OCI-LY3 (cell line): ENCODE results near the gene EIF1.

Experiments used
- H2AFZ ChIP-seq: fragments of 200-600, 300-600 bp; shearing (Covaris generic); 2 replicates; pipeline ENCODE4 v1.6.0; 2014; ENCODE audit warnings: antibody characterized with exemption, low read depth, low read length
- H3K27ac ChIP-seq: fragments of 200-600, 300-600 bp; sonication (generic); 2 replicates; pipeline ENCODE4 v1.5.1; 2014; ENCODE audit warnings: mild to moderate bottlenecking, low read length, moderate library complexity, mixed read lengths
- H3K27me3 ChIP-seq: fragments of 200-600, 300-600 bp; sonication (generic); 2 replicates; pipeline ENCODE4 v1.6.1; 2014; ENCODE audit warnings: low read depth, low read length, mixed read lengths
- H3K36me3 ChIP-seq: fragments of 200-600, 300-600 bp; sonication (generic); replicated peaks from 2 replicates; pipeline ENCODE3; 2014; ENCODE audit warnings: low read depth, low read length, mixed read lengths
- H3K4me1 ChIP-seq: fragments of 300-600, 200-600 bp; sonication (generic); 2 replicates; pipeline ENCODE4 v1.6.1; 2014; ENCODE audit warnings: low read length, mixed read lengths
- H3K4me2 ChIP-seq: fragments of 200-600, 300-600 bp; sonication (generic); 2 replicates; pipeline ENCODE4 v1.6.1; 2014; ENCODE audit warnings: low read length, mixed read lengths
- H3K4me3 ChIP-seq: fragments of 300-600, 200-600 bp; sonication (generic); 2 replicates; pipeline ENCODE4 v1.5.1; 2014; ENCODE audit warnings: antibody characterized with exemption, mild to moderate bottlenecking, low read length, moderate library complexity
- H3K79me2 ChIP-seq: fragments of 300-600, 200-600 bp; shearing (Covaris generic); 2 replicates; pipeline ENCODE4 v1.6.1; 2014; ENCODE audit warnings: mild to moderate bottlenecking, low read length, mixed read lengths
- H3K9ac ChIP-seq: fragments of 300-600, 200-600 bp; shearing (Covaris generic); 2 replicates; pipeline ENCODE4 v1.6.0; 2014; ENCODE audit warnings: mild to moderate bottlenecking, low read length, moderate library complexity
- H3K9me3 ChIP-seq: fragments of 200-600, 300-600 bp; shearing (Covaris generic); 2 replicates; pipeline ENCODE4 v1.6.1; 2014; ENCODE audit warnings: low read length, mixed read lengths; ENCODE audit not compliant: insufficient read depth
- H4K20me1 ChIP-seq: fragments of 200-600, 300-600 bp; sonication (generic); 2 replicates; pipeline ENCODE4 v1.6.1; 2016; ENCODE audit warnings: low read length, mixed read lengths; ENCODE audit not compliant: insufficient read depth
- CTCF ChIP-seq: fragments of 200-600, 300-600 bp; sonication (generic); IDR thresholded peaks from 2 replicates; pipeline ENCODE4 v1.5.1; 2014; ENCODE audit warnings: antibody characterized with exemption, low read length, low read depth
- EZH2phosphoT487 ChIP-seq: fragments of 200-600 bp; shearing (Covaris generic); IDR thresholded peaks from 2 replicates; pipeline ENCODE4 v1.6.1; 2018; ENCODE audit warnings: antibody characterized with exemption, mixed run types, low read depth

Gene EIF1

GRCh38 chr17:41656249-41657023 lies 32.2 kb upstream of the EIF1 start:
- Histone ChIP-seq H3K4me1 (no peaks in the 10 kb centered on the region), H4K20me1 (no peaks in the 10 kb centered on the region), H3K9ac (no peak overlapping the region), H3K4me3 (no peak overlapping the region), H3K79me2 (no peaks in the 10 kb centered on the region), H3K27me3 (no peaks in the 10 kb centered on the region), H3K9me3 (no peaks in the 10 kb centered on the region), H3K4me2 (no peak overlapping the region), H2AFZ (no peak overlapping the region), H3K27ac (no peak overlapping the region), H3K36me3 (no peaks in the 10 kb centered on the region)
- TF ChIP-seq CTCF, result no peak
- no peak for TF ChIP-seq EZH2phosphoT487

GRCh38 chr17:41657176-41657754 lies 31.4 kb upstream of the EIF1 start:
- Histone ChIP-seq H3K27me3 (no peaks in the 10 kb centered on the region), H3K79me2 (no peaks in the 10 kb centered on the region), H3K4me3 (no peak overlapping the region), H4K20me1 (no peaks in the 10 kb centered on the region), H3K4me2 (no peak overlapping the region), H3K9ac (no peak overlapping the region), H3K36me3 (no peaks in the 10 kb centered on the region), H3K4me1 (no peaks in the 10 kb centered on the region), H2AFZ (no peak overlapping the region), H3K9me3 (no peaks in the 10 kb centered on the region), H3K27ac (no peak overlapping the region)
- TF ChIP-seq EZH2phosphoT487 (no peak), CTCF (no peak)

- no peak for TF ChIP-seq CTCF
- TF ChIP-seq EZH2phosphoT487, result no peak
- no peaks in the 10 kb centered on the region for H3K36me3 ChIP-seq
- H4K20me1 ChIP-seq, result no peaks in the 10 kb centered on the region
- H2AFZ ChIP-seq, result no peak overlapping the region
- no peak overlapping the region for H3K4me3 ChIP-seq
- H3K79me2 ChIP-seq, result no peaks in the 10 kb centered on the region
- no peaks in the 10 kb centered on the region for H3K27me3 ChIP-seq
- H3K4me1 ChIP-seq, result peaks cover 2% of the 10 kb centered on the region; the same call in 1 of the 2 replicates
- H3K9ac ChIP-seq, result no peak overlapping the region
- no peak overlapping the region for H3K4me2 ChIP-seq
- H3K9me3 ChIP-seq, result no peaks in the 10 kb centered on the region
- no peak overlapping the region for H3K27ac ChIP-seq
Observed at GRCh38 chr17:41657936-41658335, 30.7 kb upstream of the EIF1 start.

GRCh38 chr17:41658846-41659245 lies 29.8 kb upstream of the EIF1 start:
- peaks cover 11% of the 10 kb centered on the region for H3K4me1 ChIP-seq
- no peaks in the 10 kb centered on the region for H4K20me1 ChIP-seq
- no peaks in the 10 kb centered on the region for H3K36me3 ChIP-seq
- no peak overlapping the region for H3K9ac ChIP-seq
- no peak overlapping the region for H3K27ac ChIP-seq
- H2AFZ ChIP-seq, result no peak overlapping the region
- H3K4me3 ChIP-seq, result no peak overlapping the region
- H3K27me3 ChIP-seq, result peaks cover 6% of the 10 kb centered on the region; the same call in 1 of the 2 replicates
- TF ChIP-seq EZH2phosphoT487 (no peak), CTCF (no peak)
- H3K79me2 ChIP-seq, result no peaks in the 10 kb centered on the region
- H3K9me3 ChIP-seq, result no peaks in the 10 kb centered on the region
- H3K4me2 ChIP-seq, result no peak overlapping the region
